GM12873 (cell line): ENCODE measurements around the gene AGBL3.

Experiments
- CTCF ChIP-seq: IDR thresholded peaks from 2 replicates; pipeline ENCODE4 v1.5.1; 2012; ENCODE audit warnings: low read depth, mild to moderate bottlenecking, moderate library complexity, low read length, control low read depth; ENCODE audit not compliant: insufficient read depth; ENCODE audit errors: missing control alignments

AGBL3 gene

GRCh38 chr7:134995239-134996096 is 9.2 kb downstream of the AGBL3 start:
- TF ChIP-seq CTCF: no peak

- TF ChIP-seq CTCF: no peak
These were observed 9.8 kb downstream of the AGBL3 start for GRCh38 chr7:134996097-134996550.

GRCh38 chr7:134997214-134997885 is 11.0 kb downstream of the AGBL3 start:
- TF ChIP-seq CTCF: no peak

- TF ChIP-seq CTCF: no peak
These were observed 12.8 kb downstream of the AGBL3 start for GRCh38 chr7:134999136-134999535.

- no peak for TF ChIP-seq CTCF
These were observed 15.3 kb downstream of the AGBL3 start for GRCh38 chr7:135001390-135002165.

- TF ChIP-seq CTCF: no peak
These were observed 25.9 kb downstream of the AGBL3 start for GRCh38 chr7:135012229-135012628.

- no peak for TF ChIP-seq CTCF
These were observed 37.3 kb downstream of the AGBL3 start for GRCh38 chr7:135023622-135024021.
